GM21381 (cell line): ENCODE measurements around the gene ZNF232.
"Not testable (repeated sequence)": the region's sequence is repeated elsewhere in the genome, so short reads cannot be mapped to it uniquely, and the experiment has no call there.

Experiments
- ATAC-seq: cut with Tn5 transposase; IDR thresholded peaks from one replicate; pipeline ENCODE4 v1.9.1; 2021; ENCODE audit warnings: mild to moderate bottlenecking, moderate library complexity; ENCODE audit not compliant: unreplicated experiment

The ZNF232 gene

GRCh38 chr17:5130261-5130660 lies 18.6 kb upstream of the ZNF232 start:
- not testable (repeated sequence) for ATAC-seq

- not testable (repeated sequence) for ATAC-seq
Observed at GRCh38 chr17:5129770-5130169, 18.1 kb upstream of the ZNF232 start.

- ATAC-seq, result no peak
Observed at GRCh38 chr17:5128905-5129535, 17.3 kb upstream of the ZNF232 start.

- not testable (repeated sequence) for ATAC-seq
Observed at GRCh38 chr17:5128387-5128786, 16.7 kb upstream of the ZNF232 start.

DNA sequence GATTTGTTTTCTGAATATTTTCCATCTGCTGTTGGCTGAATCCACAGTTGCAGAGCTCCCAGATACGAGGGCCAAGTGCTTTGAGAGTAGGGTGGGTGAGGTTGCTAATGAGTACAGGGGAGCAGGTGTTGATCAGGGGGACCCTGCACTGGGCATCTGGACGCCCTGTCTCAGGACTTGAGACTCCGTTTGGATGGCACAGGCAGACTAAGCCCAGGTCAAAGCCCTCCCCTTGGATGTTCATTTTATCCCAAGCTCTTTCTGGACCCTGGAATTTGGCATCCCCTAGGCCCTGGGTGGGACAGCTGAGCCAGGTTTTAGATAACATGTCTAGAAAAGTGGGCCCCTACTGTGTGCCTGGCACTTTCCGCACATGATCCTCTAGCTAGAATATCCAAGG lies 16.2 kb upstream of the ZNF232 start:
- ATAC-seq, result no peak

GRCh38 chr17:5126719-5127488 lies 15.2 kb upstream of the ZNF232 start:
- ATAC-seq, result no peak

- ATAC-seq, result not testable (repeated sequence)
Observed at GRCh38 chr17:5124896-5125295, 13.2 kb upstream of the ZNF232 start.

DNA sequence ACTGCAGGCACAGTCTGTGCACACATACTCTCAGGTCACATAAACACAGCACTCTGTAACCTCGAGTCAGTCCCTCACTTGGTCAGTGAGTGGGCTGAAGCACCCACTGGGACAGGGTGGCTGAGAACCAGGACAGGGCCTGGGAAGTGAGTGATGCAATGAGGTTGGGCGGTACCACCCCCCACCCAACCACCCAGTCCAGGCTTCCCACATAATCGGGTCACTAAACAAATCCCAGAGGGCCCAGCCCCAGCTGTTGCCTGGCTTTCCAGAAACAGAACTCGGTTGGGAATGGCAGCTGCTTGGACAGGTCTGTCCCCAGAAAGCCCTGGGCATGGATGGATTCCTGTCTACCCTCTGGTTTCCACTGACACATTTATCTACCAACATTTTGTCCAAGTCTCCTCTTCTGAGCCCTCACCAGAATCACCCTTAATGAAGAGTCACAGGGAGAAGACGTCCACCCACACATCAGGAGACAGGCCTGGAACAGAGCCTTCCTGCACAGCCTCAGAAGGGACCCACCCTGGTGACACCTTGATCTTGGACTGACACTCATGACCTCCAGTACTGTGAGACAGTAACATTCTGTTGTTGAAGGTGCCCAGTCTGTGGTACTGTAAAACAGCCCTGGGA lies 12.6 kb upstream of the ZNF232 start:
- ATAC-seq, result not testable (repeated sequence)

DNA sequence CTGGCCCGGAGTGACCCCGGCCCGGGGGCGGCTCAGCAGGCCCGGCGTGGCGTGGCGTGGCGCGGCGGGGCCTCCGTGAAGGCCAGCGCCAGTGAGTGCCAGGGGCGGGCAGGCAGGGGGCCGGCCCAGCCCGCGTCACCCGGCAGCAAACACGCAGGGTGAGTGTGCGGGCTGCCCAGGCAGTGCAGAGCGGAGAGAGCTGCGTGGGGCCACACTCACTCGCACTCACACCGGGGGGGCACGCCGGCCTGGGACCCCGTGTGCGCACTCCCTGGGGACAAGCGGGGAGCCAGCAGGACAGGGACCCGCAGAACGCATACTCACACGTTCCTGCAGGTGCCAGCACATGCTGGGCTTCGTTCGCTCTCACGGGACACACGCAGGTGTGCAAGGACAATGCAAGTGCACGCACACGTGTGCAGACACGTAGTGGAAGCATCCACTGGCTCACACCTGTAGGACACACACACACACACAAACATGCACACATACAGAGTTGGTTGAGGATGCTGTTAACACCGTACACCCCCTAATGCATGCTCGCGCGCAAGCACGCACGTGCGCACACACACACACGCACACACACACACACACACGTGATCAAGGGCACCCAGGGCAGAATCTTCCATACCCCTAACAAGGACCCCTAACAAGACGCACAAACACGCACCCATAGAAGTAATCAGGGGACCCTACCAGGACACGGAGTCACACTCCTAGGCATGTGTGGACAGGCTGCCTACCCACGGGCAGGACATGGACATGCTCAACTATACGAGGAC lies 11.9 kb upstream of the ZNF232 start:
- no peak for ATAC-seq

DNA sequence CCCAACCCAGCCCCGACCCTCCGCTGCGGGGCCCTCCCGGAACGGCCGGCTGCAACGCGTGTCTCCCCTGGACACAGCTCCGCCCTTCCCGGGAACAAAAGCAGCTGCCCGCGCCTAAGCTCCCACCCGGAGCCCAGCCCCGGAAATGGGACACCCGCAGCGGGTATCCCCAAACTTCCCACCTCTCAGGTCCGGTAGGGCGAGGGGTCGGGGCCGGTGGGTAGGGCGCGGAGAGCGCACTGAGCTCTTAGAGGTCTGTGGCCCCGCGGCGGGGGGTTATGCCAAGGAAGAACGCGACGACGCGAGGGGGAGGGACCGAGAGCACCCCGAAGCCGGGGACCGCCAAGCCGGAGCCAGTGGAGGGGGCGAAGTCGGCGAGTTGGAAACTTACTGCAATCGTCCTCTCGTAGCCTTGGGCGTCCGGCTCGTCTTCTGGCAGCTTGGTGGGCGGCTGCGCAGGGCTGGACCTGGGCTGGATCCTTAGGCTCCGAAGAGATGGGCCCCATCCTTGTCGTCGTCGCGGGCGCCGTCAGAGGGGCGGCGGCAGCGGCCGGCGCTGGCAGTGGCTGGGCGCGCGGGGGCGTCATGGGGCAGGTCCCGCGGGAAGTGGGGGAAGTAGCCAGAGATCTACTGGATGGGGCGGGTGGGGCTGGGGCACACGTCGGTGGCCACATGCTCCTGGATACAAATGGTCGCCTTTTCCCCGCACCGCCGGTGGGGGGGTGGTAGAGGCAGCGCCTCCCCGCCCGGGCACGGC lies 11.1 kb upstream of the ZNF232 start:
- ATAC-seq, result no peak

- ATAC-seq, result not testable (repeated sequence)
Observed at GRCh38 chr17:5122056-5122455, 10.4 kb upstream of the ZNF232 start.

GRCh38 chr17:5121186-5121841 lies 9.6 kb upstream of the ZNF232 start:
- no peak for ATAC-seq

GRCh38 chr17:5120436-5121185 lies 8.9 kb upstream of the ZNF232 start:
- ATAC-seq, result not testable (repeated sequence)

- no peak for ATAC-seq
Observed at GRCh38 chr17:5120036-5120435, 8.4 kb upstream of the ZNF232 start.

GRCh38 chr17:5118219-5118618 lies 6.5 kb upstream of the ZNF232 start:
- no peak for ATAC-seq

- no peak for ATAC-seq
Observed at GRCh38 chr17:5115673-5116651, 4.3 kb upstream of the ZNF232 start, which contains the start of gene USP6. Gene USP6 (plus strand): TSS chr17:5116032. CDS start chr17:5130368, 14,336 bp downstream.

DNA sequence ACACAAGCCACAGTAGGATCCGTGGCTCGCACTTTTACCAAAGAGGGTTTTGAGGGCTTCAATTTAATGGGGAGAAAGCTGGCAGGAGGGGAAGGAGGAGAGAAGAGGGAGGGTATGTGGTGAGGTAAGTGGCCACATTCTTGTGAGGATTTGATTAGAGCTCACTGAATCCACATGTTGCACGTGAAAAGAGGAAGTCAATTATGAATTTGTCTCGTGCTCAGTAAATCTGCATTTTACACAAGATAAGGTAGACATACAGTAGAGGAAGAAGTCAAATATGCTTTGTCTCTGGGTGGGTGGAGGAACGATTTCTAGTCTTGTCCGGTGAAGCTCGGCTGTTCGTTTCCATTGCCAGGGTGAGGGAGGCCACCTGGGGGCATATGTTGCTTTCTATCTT lies 862 bp downstream of the ZNF232 start:
- ATAC-seq, result no peak

DNA sequence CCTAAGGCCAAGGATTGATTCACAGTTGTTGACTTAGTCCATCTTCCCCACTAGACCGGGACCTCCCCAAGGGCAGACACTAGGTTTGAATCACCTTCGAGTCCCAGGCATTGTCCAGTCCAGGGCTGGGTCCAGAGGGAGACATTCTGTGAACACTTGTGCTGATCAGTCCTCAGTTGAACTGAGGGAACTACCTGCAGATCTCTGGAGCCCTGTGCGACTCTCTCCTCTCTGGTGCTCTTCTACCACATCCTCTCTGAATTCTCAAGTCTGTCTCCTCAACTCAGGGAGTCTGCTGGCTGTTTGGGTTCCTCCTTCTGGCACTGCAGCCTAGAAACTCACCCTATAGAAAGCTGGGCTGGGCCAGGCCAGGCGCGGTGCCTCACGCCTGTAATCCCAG lies 10.8 kb downstream of the ZNF232 start:
- no peak for ATAC-seq
